GM13977 (cell line): ENCODE data around the gene PPP1CA.

Experiments
- DNase-seq: peaks from one replicate; pipeline ENCODE4 v3.0.0; 2012; ENCODE audit warnings: low spot score
- CTCF ChIP-seq: IDR thresholded peaks from 2 replicates; pipeline ENCODE4 v1.5.1; 2012; ENCODE audit warnings: mild to moderate bottlenecking, control low read depth; ENCODE audit not compliant: insufficient read depth; ENCODE audit errors: extremely low read depth, missing control alignments
- in situ Hi-C: fragments of 300-500 bp; cut with MboI; formaldehyde crosslinking; loops from one replicate; pipeline ENCODE4 v1.12.0; 2022; ENCODE audit warnings: low sequenced_read_pairs, low pct_unique_long_range_greater_than_20kb, mixed read lengths, inconsistent platforms; ENCODE audit not compliant: unreplicated experiment

Gene PPP1CA

DNA sequence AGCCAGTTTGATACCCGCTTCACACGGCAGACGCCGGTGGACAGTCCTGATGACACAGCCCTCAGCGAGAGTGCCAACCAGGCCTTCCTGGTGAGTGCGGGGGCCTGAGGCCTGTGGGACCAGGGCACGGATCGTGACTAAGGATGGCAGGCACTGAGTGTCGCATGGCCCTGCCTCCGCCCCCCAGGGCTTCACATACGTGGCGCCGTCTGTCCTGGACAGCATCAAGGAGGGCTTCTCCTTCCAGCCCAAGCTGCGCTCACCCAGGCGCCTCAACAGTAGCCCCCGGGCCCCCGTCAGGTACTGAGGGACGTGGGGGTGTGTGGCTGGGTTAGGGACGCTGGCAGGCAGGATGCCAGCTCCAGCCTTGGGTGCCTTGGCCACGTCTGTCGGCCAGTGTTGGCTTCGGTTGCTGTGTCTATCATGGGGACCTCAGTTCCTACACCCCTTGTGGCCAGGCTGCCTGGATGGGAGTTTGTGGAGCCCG, 32.8 kb upstream of the PPP1CA start:
- no peak for TF ChIP-seq CTCF
- DNase-seq = no peak
- in situ Hi-C loops = no loop called here

DNA sequence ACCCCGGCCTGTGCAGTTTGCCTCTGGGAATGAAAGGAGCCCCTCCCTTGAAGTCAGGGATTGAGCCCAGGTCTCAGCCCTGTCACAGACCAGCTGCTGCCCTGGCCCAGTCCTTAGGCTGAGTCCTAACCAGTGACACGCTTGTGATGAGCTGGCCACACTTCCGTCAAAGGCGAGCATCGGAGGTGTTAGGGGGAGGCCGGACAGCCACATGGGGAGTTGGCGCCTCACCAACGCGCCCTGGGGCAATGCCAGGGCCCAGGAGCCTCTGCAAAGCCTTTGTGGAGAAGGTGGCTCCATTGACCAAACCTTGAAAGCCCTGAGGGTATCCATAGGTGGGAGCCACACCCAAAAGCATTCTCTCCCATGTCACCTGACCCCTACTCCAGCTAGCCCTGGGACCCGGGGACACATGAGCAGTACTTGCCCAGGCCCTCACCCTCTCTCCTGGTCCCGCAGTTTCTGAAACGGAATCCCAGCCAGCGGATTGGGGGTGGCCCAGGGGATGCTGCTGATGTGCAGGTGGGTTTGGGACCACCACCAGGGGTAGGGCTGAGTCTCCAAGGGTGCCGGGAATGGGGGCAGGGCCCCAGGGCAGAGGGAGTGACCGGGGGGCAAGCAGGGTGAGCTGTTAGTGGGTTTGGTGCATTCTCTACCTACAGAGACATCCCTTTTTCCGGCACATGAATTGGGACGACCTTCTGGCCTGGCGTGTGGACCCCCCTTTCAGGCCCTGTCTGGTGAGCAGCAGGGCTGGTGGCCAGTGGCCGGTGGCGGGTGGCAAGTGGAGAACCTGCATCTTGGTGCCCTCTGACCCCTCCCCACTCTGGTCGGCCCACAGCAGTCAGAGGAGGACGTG, 32.1 kb upstream of the PPP1CA start:
- TF ChIP-seq CTCF = no peak
- in situ Hi-C loops = no loop called here
- no peak for DNase-seq

DNA sequence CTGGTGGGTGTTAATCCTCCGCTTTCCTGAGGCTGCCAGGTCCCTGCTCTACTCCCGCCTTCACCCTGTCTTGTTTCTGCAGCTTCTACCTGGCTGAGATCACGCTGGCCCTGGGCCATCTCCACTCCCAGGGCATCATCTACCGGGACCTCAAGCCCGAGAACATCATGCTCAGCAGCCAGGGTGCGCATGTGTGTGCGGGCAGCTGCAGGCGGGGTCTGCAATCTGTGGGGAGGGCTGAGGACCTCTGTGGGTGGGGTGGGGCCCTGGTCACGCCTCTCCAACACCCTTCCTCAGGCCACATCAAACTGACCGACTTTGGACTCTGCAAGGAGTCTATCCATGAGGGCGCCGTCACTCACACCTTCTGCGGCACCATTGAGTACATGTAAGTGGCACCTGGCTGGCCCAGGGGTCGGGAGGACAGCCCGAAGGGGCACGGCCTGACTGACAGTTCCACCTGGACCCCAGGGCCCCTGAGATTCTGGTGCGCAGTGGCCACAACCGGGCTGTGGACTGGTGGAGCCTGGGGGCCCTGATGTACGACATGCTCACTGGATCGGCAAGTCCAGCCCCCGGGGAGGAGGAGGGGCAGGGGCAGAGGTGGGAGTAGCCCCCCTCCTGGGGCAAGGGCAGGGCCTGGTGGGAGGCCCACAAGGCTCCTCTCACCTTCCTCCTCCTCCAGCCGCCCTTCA, 31.1 kb upstream of the PPP1CA start:
- no peak for DNase-seq
- in situ Hi-C loops = no loop called here
- TF ChIP-seq CTCF = no peak

DNA sequence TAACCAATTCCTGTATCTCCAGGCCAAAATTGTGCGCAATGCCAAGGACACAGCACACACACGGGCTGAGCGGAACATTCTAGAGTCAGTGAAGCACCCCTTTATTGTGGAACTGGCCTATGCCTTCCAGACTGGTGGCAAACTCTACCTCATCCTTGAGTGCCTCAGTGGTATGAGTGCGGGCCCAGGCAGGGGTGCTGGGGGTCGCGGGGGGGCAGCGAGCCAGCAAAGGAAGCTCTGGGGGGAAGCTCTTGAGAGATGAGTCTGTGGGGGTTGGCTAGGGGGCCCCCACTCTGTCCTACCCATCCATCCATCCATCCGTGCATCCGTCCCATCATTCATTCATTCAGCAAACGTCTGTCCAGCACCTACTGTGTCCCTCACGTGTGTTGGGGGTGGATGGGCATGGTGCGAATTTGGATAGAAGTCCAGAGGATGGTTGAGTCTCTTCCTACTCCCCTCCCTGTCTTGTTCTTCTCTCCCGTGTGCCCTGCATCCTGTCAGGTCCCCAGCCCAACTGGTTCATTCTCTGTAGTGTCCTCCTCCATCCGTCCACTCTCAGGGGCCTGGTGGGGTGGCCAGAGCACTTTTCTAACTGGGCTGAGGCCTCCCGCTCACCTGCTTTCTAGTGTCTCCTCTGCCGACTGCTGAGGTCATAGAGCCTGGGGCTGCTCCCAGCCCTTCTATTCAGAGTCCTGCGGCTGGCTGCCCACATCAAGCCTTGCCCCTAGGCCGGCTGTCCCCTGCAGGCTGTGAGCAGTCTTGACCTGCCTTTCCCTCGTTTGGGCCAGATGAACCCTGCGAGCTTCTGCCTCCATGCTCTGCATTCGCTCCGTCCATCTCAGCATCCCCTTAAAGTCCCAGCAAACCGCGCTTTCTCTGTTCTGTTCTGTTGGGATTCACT, 29.9 kb upstream of the PPP1CA start:
- in situ Hi-C loops = no loop called here
- TF ChIP-seq CTCF = no peak

GRCh38 chr11:67429722-67430121, 28.1 kb upstream of the PPP1CA start:
- in situ Hi-C loops = no loop called here
- DNase-seq = no peak

More for the DNA sequence above, 29.9 kb upstream of the PPP1CA start:
- no peak for DNase-seq

More at GRCh38 chr11:67429722-67430121, 28.1 kb upstream of the PPP1CA start:
- TF ChIP-seq CTCF = no peak
